IPS DF 6.9 (cell line): Measurements from ENCODE around the gene NPAS2.

ENCODE experiments used
- DNase-seq: peaks from one replicate; pipeline ENCODE4 v3.0.0-alpha.2; 2013; ENCODE audit warnings: low read depth, low spot score
- H3K27ac ChIP-seq: one replicate; pipeline ENCODE4 v1.5.1; 2013; ENCODE audit warnings: low read length, control low read depth
- H3K27me3 ChIP-seq: 2 replicates; pipeline ENCODE4 v1.6.1; 2013; ENCODE audit warnings: mild to moderate bottlenecking, low read length; ENCODE audit not compliant: control insufficient read depth, insufficient read depth
- H3K36me3 ChIP-seq: 2 replicates; pipeline ENCODE4 v1.6.1; 2013; ENCODE audit warnings: low read length; ENCODE audit not compliant: control insufficient read depth, insufficient read depth
- H3K4me1 ChIP-seq: 2 replicates; pipeline ENCODE4 v1.6.1; 2013; ENCODE audit warnings: low read length; ENCODE audit not compliant: control insufficient read depth, insufficient read depth
- H3K4me3 ChIP-seq: 2 replicates; pipeline ENCODE4 v1.5.1; 2013; ENCODE audit warnings: mild to moderate bottlenecking, low read length
- H3K9me3 ChIP-seq: 2 replicates; pipeline ENCODE4 v1.6.1; 2013; ENCODE audit warnings: low read length, inconsistent platforms; ENCODE audit not compliant: control insufficient read depth, insufficient read depth
- WGBS: extraction: QIAGEN DNeasy Blood & Tissue Kit; methylation state at CpG from one replicate; pipeline ENCODE4 v1.1.7; 2013; ENCODE audit warnings: mixed read lengths, missing lambda C conversion rate; ENCODE audit not compliant: insufficient read length, insufficient coverage; 5-methylcytosine and 5-hydroxymethylcytosine counted together

The NPAS2 gene

GRCh38 chr2:100880036-100880435 lies 60.1 kb downstream of the NPAS2 start:
- no peaks in the 10 kb centered on the region for H3K36me3 ChIP-seq
- H3K4me3 ChIP-seq, result no peak overlapping the region
- H3K9me3 ChIP-seq, result no peaks in the 10 kb centered on the region
- no peak overlapping the region for H3K27ac ChIP-seq
- WGBS, result no CpG with 5 or more reads among the region's 5 CpGs
- no peaks in the 10 kb centered on the region for H3K27me3 ChIP-seq
- 0 out of 2 replicates have a peak, but pooled peaks cover 1% of the 10 kb centered on the region for H3K4me1 ChIP-seq
- DNase-seq, result no peak

- H3K4me1 ChIP-seq, result 0 out of 2 replicates have a peak, but pooled peaks cover 1% of the 10 kb centered on the region
- no CpG with 5 or more reads among the region's 7 CpGs for WGBS
- no peak overlapping the region for H3K27ac ChIP-seq
- no peaks in the 10 kb centered on the region for H3K9me3 ChIP-seq
- DNase-seq, result no peak
- H3K36me3 ChIP-seq, result no peaks in the 10 kb centered on the region
- no peak overlapping the region for H3K4me3 ChIP-seq
- H3K27me3 ChIP-seq, result no peaks in the 10 kb centered on the region
These were observed 60.8 kb downstream of the NPAS2 start for GRCh38 chr2:100880730-100881129.

- no peak for DNase-seq
- Histone ChIP-seq H3K9me3 (no peaks in the 10 kb centered on the region), H3K36me3 (no peaks in the 10 kb centered on the region), H3K27me3 (no peaks in the 10 kb centered on the region), H3K27ac (no peak overlapping the region), H3K4me3 (no peak overlapping the region), H3K4me1 (peaks cover 6% of the 10 kb centered on the region; the same call in 1 of the 2 replicates)
- whole genome bisulfite sequencing, result no CpG with 5 or more reads among the region's 11 CpGs
These were observed 63.0 kb downstream of the NPAS2 start for GRCh38 chr2:100882645-100883613.

GRCh38 chr2:100884145-100884621 lies 64.2 kb downstream of the NPAS2 start:
- Histone ChIP-seq H3K27me3 (no peaks in the 10 kb centered on the region), H3K27ac (no peak overlapping the region), H3K36me3 (no peaks in the 10 kb centered on the region), H3K9me3 (no peaks in the 10 kb centered on the region), H3K4me3 (no peak overlapping the region), H3K4me1 (peaks cover 6% of the 10 kb centered on the region; the same call in 1 of the 2 replicates)
- WGBS, result no CpG with 5 or more reads among the region's 3 CpGs
- no peak for DNase-seq

- H3K9me3 ChIP-seq, result no peaks in the 10 kb centered on the region
- no peak overlapping the region for H3K4me3 ChIP-seq
- no peaks in the 10 kb centered on the region for H3K27me3 ChIP-seq
- H3K4me1 ChIP-seq, result peaks cover 6% of the 10 kb centered on the region; the same call in 1 of the 2 replicates
- no CpG with 5 or more reads among the region's 4 CpGs for WGBS
- no peaks in the 10 kb centered on the region for H3K36me3 ChIP-seq
- H3K27ac ChIP-seq, result no peak overlapping the region
- DNase-seq, result no peak
These were observed 66.1 kb downstream of the NPAS2 start for GRCh38 chr2:100886085-100886484.

- no peaks in the 10 kb centered on the region for H3K9me3 ChIP-seq
- H3K4me3 ChIP-seq, result no peak overlapping the region
- H3K27ac ChIP-seq, result no peak overlapping the region
- H3K36me3 ChIP-seq, result no peaks in the 10 kb centered on the region
- DNase-seq, result no peak
- H3K27me3 ChIP-seq, result no peaks in the 10 kb centered on the region
- H3K4me1 ChIP-seq, result peaks cover 4% of the 10 kb centered on the region; the same call in 1 of the 2 replicates
- no CpG with 5 or more reads among the region's 11 CpGs for WGBS
These were observed 67.2 kb downstream of the NPAS2 start for GRCh38 chr2:100887039-100887578.

GRCh38 chr2:100887713-100888495 lies 68.0 kb downstream of the NPAS2 start:
- Histone ChIP-seq H3K4me1 (peaks cover 4% of the 10 kb centered on the region; the same call in 1 of the 2 replicates), H3K4me3 (no peak overlapping the region), H3K36me3 (no peaks in the 10 kb centered on the region), H3K27ac (no peak overlapping the region), H3K27me3 (no peaks in the 10 kb centered on the region), H3K9me3 (no peaks in the 10 kb centered on the region)
- no CpG with 5 or more reads among the region's 14 CpGs for WGBS
- DNase-seq, result no peak

- Histone ChIP-seq H3K4me1 (peaks cover 4% of the 10 kb centered on the region; the same call in 1 of the 2 replicates), H3K36me3 (no peaks in the 10 kb centered on the region), H3K4me3 (no peak overlapping the region), H3K27me3 (no peaks in the 10 kb centered on the region), H3K27ac (no peak overlapping the region), H3K9me3 (no peaks in the 10 kb centered on the region)
- no peak for DNase-seq
- no CpG with 5 or more reads among the region's 3 CpGs for WGBS
These were observed 68.7 kb downstream of the NPAS2 start for GRCh38 chr2:100888601-100889000.

GRCh38 chr2:100889286-100889685 lies 69.3 kb downstream of the NPAS2 start:
- H3K27me3 ChIP-seq, result no peaks in the 10 kb centered on the region
- no CpG with 5 or more reads among the region's 6 CpGs for WGBS
- DNase-seq, result no peak
- H3K9me3 ChIP-seq, result no peaks in the 10 kb centered on the region
- no peaks in the 10 kb centered on the region for H3K36me3 ChIP-seq
- H3K27ac ChIP-seq, result no peak overlapping the region
- H3K4me3 ChIP-seq, result no peak overlapping the region
- peaks cover 4% of the 10 kb centered on the region; the same call in 1 of the 2 replicates for H3K4me1 ChIP-seq
